DOHH2 (cell line): Measurements from ENCODE around the gene SLC2A9.

ENCODE experiments used
- EZH2phosphoT487 ChIP-seq: fragments of 200-600 bp; sonication (generic); IDR thresholded peaks from 2 replicates; pipeline ENCODE4 v1.6.1; 2017; ENCODE audit warnings: borderline replicate concordance, mild to moderate bottlenecking, antibody characterized with exemption, low read length, moderate library complexity, mixed read lengths
- TF ChIP-seq, protein P1 (sequence below): fragments of 200-600 bp; sonication (generic); IDR thresholded peaks from one replicate; pipeline ENCODE4 v1.5.1; 2014; ENCODE audit warnings: antibody characterized with exemption, mild to moderate bottlenecking, low read depth, low read length; ENCODE audit not compliant: poor library complexity, severe bottlenecking

DNA sequence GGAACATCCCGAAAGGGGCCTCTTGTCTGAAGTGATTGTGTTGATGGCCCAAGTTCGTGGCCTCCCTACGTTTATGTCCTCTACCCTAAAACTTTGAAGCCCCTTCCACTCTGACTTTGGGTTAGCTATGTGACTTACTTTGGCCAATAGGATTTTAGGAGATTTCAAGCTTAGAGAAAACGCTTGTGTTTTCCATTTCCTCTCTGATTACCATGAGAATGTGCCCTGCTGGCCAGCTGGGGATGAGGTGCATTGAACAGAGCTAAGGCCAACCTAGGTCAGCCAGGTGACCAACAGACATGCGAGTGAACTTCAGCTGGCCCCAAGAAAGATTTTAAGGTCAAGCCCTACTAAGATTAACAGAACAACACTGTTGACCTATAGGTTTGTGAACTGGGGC lies 82.4 kb downstream of the SLC2A9 start:
- TF ChIP-seq, protein P1, sequence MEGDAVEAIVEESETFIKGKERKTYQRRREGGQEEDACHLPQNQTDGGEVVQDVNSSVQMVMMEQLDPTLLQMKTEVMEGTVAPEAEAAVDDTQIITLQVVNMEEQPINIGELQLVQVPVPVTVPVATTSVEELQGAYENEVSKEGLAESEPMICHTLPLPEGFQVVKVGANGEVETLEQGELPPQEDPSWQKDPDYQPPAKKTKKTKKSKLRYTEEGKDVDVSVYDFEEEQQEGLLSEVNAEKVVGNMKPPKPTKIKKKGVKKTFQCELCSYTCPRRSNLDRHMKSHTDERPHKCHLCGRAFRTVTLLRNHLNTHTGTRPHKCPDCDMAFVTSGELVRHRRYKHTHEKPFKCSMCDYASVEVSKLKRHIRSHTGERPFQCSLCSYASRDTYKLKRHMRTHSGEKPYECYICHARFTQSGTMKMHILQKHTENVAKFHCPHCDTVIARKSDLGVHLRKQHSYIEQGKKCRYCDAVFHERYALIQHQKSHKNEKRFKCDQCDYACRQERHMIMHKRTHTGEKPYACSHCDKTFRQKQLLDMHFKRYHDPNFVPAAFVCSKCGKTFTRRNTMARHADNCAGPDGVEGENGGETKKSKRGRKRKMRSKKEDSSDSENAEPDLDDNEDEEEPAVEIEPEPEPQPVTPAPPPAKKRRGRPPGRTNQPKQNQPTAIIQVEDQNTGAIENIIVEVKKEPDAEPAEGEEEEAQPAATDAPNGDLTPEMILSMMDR: no peak
- TF ChIP-seq EZH2phosphoT487: no peak
